Measurements from ENCODE around the gene GRK3. TPM values are rescaled to one million over a fixed set of nuclear protein-coding genes. Genes with fewer than 3 reads are reported as not detected.

The GRK3 gene
- total RNA-seq, 3 donors from 2014 or later (not counting 1 experiment from before 2014, with no cell fraction given), result 2.2 to 7.2 (median 3.8) TPM

DNA sequence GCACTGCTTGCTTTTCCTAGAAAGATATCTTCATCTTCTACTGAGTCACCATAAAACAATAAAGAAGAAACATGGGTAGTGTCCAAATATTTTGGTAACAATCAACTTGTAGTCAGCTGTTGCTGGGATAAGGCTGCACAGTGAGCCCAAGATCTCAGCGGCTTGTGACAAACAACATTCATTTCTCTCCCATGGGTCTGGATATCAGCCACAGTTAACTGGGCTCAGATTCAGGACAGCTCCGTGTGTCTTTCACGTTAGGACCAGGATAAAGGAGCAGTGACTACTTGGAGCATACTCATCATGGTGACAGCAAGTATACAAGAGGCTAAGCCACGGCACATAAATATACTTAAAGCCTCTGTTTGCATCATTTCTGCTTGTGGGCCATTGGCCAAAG is 27.9 kb upstream of the GRK3 start:
- DNase-seq, result no peak
- no peaks in the 10 kb centered on the region for H3K4me1 ChIP-seq (ENCODE audit: control insufficient read depth, insufficient read depth, low read length)
- ATAC-seq, result no peak
- Mint-ChIP-seq H3K36me3 (no peaks in the 10 kb centered on the region), H3K27me3 (ENCODE audit: low read depth in 2 of 2) (peaks cover 0 to 3% of the 10 kb centered on the region in 2 donors), H3K27ac (no peak overlapping the region), H3K4me1 (no peaks in the 10 kb centered on the region), H3K4me3 (no peak overlapping the region), H3K9me3 (no peaks in the 10 kb centered on the region)
- no peaks in the 10 kb centered on the region for H3K27me3 ChIP-seq (ENCODE audit: control insufficient read depth, insufficient read depth, low read length)
- 92% methylated on average over 4 of the region's 4 CpGs for WGBS (ENCODE audit: insufficient coverage)
- no peaks in the 10 kb centered on the region for H3K36me3 ChIP-seq (ENCODE audit: control insufficient read depth, insufficient read depth, low read length)
- H3K9me3 ChIP-seq (ENCODE audit: control insufficient read depth, insufficient read depth, low read length), result no peaks in the 10 kb centered on the region
- no peak overlapping the region for H3K27ac ChIP-seq (ENCODE audit: low read length)
- H3K4me3 ChIP-seq (ENCODE audit: low read length), result no peak overlapping the region
- intact Hi-C loops (cut with micrococcal nuclease), result no loop called here
- TF ChIP-seq, protein P1, sequence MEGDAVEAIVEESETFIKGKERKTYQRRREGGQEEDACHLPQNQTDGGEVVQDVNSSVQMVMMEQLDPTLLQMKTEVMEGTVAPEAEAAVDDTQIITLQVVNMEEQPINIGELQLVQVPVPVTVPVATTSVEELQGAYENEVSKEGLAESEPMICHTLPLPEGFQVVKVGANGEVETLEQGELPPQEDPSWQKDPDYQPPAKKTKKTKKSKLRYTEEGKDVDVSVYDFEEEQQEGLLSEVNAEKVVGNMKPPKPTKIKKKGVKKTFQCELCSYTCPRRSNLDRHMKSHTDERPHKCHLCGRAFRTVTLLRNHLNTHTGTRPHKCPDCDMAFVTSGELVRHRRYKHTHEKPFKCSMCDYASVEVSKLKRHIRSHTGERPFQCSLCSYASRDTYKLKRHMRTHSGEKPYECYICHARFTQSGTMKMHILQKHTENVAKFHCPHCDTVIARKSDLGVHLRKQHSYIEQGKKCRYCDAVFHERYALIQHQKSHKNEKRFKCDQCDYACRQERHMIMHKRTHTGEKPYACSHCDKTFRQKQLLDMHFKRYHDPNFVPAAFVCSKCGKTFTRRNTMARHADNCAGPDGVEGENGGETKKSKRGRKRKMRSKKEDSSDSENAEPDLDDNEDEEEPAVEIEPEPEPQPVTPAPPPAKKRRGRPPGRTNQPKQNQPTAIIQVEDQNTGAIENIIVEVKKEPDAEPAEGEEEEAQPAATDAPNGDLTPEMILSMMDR (IDR thresholded peaks at IDR 0.05), result no peak

DNA sequence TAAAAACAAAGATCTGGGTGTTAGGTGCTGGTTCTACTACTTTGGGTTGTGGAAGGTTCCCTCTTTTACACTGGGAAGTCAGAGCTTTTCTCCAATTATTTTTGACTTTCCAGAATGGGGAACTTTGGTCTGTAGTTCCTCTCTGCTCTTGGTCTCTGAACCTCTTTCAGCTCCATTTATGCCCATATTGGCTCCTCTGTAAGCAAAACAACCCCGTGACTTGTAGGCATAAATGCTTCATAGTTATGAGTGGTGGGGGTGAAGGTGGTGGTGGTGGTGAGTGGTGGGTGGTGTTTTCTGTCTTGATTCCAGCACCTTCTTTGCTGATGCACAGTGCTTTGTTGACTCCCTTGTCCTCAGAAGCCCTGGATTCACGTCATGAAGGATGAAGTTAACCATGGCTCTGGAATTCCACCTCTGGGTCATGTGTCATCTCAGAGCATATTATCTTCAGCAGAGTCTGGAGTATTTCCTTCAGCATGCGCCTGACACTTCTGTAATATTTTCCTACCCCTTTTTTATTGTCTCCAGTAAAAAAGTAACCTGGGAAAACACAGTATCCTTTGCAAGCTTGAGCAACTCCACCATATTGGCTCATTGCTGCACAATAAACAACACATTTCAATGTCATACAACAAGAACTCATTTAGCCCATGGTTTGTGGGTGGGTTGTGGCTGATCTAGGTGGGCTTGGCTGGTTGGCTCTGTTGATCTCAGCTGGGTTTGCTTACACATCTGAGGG is 24.1 kb upstream of the GRK3 start:
- no peaks in the 10 kb centered on the region for H3K36me3 ChIP-seq (ENCODE audit: control insufficient read depth, insufficient read depth, low read length)
- Mint-ChIP-seq H3K4me3 (no peak overlapping the region), H3K4me1 (no peaks in the 10 kb centered on the region), H3K27ac (no peak overlapping the region), H3K27me3 (ENCODE audit: low read depth in 2 of 2) (peaks cover 0 to under 1% of the 10 kb centered on the region in 2 donors), H3K9me3 (no peaks in the 10 kb centered on the region), H3K36me3 (no peaks in the 10 kb centered on the region)
- H3K9me3 ChIP-seq (ENCODE audit: control insufficient read depth, insufficient read depth, low read length), result no peaks in the 10 kb centered on the region
- DNase-seq (no peak), ATAC-seq (no peak)
- no peak overlapping the region for H3K4me3 ChIP-seq (ENCODE audit: low read length)
- TF ChIP-seq, protein P1 (IDR thresholded peaks at IDR 0.05), result no peak
- H3K27ac ChIP-seq (ENCODE audit: low read length), result no peak overlapping the region
- H3K4me1 ChIP-seq (ENCODE audit: control insufficient read depth, insufficient read depth, low read length), result no peaks in the 10 kb centered on the region
- H3K27me3 ChIP-seq (ENCODE audit: control insufficient read depth, insufficient read depth, low read length), result no peaks in the 10 kb centered on the region
- 93% methylated on average over 3 of the region's 3 CpGs for WGBS (ENCODE audit: insufficient coverage)
- intact Hi-C loops (cut with micrococcal nuclease), result no loop called here

DNA sequence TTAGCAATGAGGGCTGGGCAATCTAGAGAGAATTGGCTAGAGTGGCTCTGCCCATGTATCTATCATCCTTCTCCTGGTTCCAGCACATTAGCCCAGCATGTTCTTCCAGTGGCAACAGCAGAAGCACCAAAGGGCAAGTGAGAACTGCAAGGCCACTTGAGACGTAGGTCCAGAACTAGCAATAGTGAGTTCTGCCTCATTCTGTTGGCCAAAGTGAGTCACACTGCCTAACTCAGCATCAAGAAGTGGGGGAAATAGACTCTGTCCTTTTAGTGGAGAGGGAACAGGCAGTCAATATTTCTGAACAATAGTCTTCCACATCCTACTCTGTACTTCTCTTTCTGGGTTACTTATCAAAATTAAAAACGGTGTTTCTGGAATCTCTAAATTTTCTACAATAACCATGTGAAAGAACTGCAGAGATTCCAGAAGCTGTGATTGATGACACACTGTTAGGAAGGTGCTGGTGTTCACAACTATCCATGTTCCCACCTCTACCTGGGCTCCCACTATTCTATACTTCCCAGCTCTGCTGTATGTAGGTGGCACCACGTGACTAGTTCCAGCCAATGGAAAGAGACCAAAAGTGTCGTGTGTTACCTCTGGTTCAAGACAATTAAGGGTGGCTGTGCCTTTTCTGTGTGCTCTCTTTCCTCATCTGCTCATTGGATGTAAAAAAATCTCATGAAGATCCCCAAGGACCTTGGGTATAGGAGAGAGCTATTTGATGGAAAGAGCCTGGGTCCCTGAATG is 23.4 kb upstream of the GRK3 start:
- no peak for ATAC-seq
- no peak overlapping the region for H3K4me3 Mint-ChIP-seq
- intact Hi-C loops (cut with micrococcal nuclease), result no loop called here
- Histone ChIP-seq H3K4me3 (ENCODE audit: low read length) (no peak overlapping the region), H3K27ac (ENCODE audit: low read length) (no peak overlapping the region), H3K4me1 (ENCODE audit: control insufficient read depth, insufficient read depth, low read length) (no peaks in the 10 kb centered on the region), H3K27me3 (ENCODE audit: control insufficient read depth, insufficient read depth, low read length) (no peaks in the 10 kb centered on the region), H3K36me3 (ENCODE audit: control insufficient read depth, insufficient read depth, low read length) (no peaks in the 10 kb centered on the region), H3K9me3 (ENCODE audit: control insufficient read depth, insufficient read depth, low read length) (no peaks in the 10 kb centered on the region)
- WGBS (ENCODE audit: insufficient coverage), result 100% methylated on average over 3 of the region's 4 CpGs
- no peak for DNase-seq
- no peak overlapping the region for H3K27ac Mint-ChIP-seq
- H3K4me1 Mint-ChIP-seq, result no peaks in the 10 kb centered on the region
- TF ChIP-seq, protein P1 (IDR thresholded peaks at IDR 0.05), result no peak
- H3K9me3 Mint-ChIP-seq, result no peaks in the 10 kb centered on the region
- H3K36me3 Mint-ChIP-seq, result no peaks in the 10 kb centered on the region
- H3K27me3 Mint-ChIP-seq (ENCODE audit: low read depth in 2 of 2), result no peaks in the 10 kb centered on the region
